ENCODE results near the gene CLMN. TPM values are rescaled to one million over a fixed set of nuclear protein-coding genes. Genes with fewer than 3 reads are reported as not detected.

CLMN gene
- total RNA-seq, 4 donors from 2014 or later, result 6.5 to 10.0 (median 7.9) TPM

DNA sequence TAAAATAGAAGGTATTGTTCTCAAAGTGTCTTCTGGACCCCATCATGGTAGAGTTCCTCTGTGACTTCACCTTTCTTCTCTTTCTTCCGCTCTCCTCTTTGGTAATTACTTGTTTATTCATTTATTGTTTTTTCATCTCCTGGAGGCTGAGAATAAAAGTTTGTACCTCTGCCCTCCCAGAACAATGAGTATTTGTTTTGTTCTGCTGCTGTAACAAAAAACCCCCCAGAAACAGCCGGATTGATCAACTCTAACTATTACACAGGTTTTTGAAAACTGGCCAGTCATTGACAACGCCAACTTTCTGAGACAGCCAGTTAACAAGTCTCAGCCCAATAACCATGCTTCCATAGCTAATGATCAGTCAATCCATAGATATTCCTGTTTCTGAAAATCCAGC is 154.2 kb downstream of the CLMN start:
- 98% methylated on average over 3 of the region's 3 CpGs for WGBS
- intact Hi-C loops (cut with DNase I), result no loop called here
- DNase-seq (ENCODE audit: extremely low spot score), result no peak
- Histone ChIP-seq H3K9me3 (peaks cover 0 to 5% (median 0%) of the 10 kb centered on the region in 4 donors), H3K36me3 (no peaks in the 10 kb centered on the region), H3K27me3 (no peaks in the 10 kb centered on the region), H3K27ac (replicated peaks in 1 of 4) (no peak overlapping the region), H3K4me3 (no peak overlapping the region), H3K4me1 (peaks cover 0 to 3% (median 0%) of the 10 kb centered on the region in 4 donors)
- TF ChIP-seq POLR2A (IDR thresholded peaks at IDR 0.05; ENCODE audit: low read depth) (no peak), EP300 (IDR thresholded peaks at IDR 0.05) (no peak), POLR2AphosphoS5 (IDR thresholded peaks at IDR 0.05) (no peak)
- TF ChIP-seq, protein P1, sequence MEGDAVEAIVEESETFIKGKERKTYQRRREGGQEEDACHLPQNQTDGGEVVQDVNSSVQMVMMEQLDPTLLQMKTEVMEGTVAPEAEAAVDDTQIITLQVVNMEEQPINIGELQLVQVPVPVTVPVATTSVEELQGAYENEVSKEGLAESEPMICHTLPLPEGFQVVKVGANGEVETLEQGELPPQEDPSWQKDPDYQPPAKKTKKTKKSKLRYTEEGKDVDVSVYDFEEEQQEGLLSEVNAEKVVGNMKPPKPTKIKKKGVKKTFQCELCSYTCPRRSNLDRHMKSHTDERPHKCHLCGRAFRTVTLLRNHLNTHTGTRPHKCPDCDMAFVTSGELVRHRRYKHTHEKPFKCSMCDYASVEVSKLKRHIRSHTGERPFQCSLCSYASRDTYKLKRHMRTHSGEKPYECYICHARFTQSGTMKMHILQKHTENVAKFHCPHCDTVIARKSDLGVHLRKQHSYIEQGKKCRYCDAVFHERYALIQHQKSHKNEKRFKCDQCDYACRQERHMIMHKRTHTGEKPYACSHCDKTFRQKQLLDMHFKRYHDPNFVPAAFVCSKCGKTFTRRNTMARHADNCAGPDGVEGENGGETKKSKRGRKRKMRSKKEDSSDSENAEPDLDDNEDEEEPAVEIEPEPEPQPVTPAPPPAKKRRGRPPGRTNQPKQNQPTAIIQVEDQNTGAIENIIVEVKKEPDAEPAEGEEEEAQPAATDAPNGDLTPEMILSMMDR (IDR thresholded peaks at IDR 0.05), result no peak

- TF ChIP-seq POLR2A (IDR thresholded peaks at IDR 0.05; ENCODE audit: low read depth) (no peak), POLR2AphosphoS5 (IDR thresholded peaks at IDR 0.05) (no peak), EP300 (IDR thresholded peaks at IDR 0.05) (no peak)
- TF ChIP-seq, protein P1 (IDR thresholded peaks at IDR 0.05), result no peak
- Histone ChIP-seq H3K4me1 (peaks cover 0 to 3% (median 0%) of the 10 kb centered on the region in 4 donors), H3K27me3 (no peaks in the 10 kb centered on the region), H3K36me3 (no peaks in the 10 kb centered on the region), H3K9me3 (peaks cover 0 to 5% (median 0%) of the 10 kb centered on the region in 4 donors), H3K4me3 (no peak overlapping the region), H3K27ac (replicated peaks in 1 of 4) (no peak overlapping the region)
- intact Hi-C loops (cut with DNase I), result no loop called here
- DNase-seq (ENCODE audit: extremely low spot score), result no peak
- WGBS, result 93% methylated on average over 1 of the region's 1 CpG
Measured at GRCh38 chr14:95164506-95164905, 155.2 kb downstream of the CLMN start.

- H3K4me1 ChIP-seq, result peaks cover 0 to 3% (median 2%) of the 10 kb centered on the region in 4 donors
- intact Hi-C loops (cut with DNase I), result no loop called here
- TF ChIP-seq POLR2AphosphoS5 (IDR thresholded peaks at IDR 0.05), result no peak
- TF ChIP-seq EP300 (IDR thresholded peaks at IDR 0.05), result no peak
- no peak for TF ChIP-seq POLR2A (IDR thresholded peaks at IDR 0.05; ENCODE audit: low read depth)
- TF ChIP-seq, protein P1 (IDR thresholded peaks at IDR 0.05), result no peak
Measured at GRCh38 chr14:95163666-95164065, 156.0 kb downstream of the CLMN start.

DNA sequence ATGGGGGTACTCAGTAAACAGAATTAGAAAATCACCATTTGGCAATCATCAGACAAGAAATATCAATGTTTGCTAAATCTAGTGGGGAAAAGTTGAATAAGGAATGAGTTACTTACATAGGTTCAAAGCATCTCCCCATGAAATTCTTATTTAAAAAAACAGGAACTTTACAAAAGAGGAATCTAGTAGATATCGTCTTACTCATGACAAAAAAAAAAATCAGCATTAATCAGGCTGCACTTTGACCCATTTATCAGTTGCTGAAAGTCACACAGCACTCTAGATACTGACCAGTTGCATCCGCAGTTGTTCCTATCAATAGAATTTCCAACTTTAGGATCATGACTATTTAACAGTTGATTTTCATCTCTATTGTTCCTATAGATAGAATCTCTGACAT is 156.6 kb downstream of the CLMN start:
- Histone ChIP-seq H3K4me1 (peaks cover 4 to 8% (median 7%) of the 10 kb centered on the region in 4 donors), H3K9me3 (peaks cover 0 to 5% (median 0%) of the 10 kb centered on the region in 4 donors), H3K36me3 (no peaks in the 10 kb centered on the region), H3K27ac (replicated peaks in 1 of 4) (no peak overlapping the region), H3K4me3 (no peak overlapping the region), H3K27me3 (no peaks in the 10 kb centered on the region)
- intact Hi-C loops (cut with DNase I), result no loop called here
- 86% methylated on average over 2 of the region's 2 CpGs for WGBS
- DNase-seq (ENCODE audit: extremely low spot score), result no peak
- TF ChIP-seq POLR2AphosphoS5 (IDR thresholded peaks at IDR 0.05) (no peak), POLR2A (IDR thresholded peaks at IDR 0.05; ENCODE audit: low read depth) (no peak), EP300 (IDR thresholded peaks at IDR 0.05) (no peak)
- TF ChIP-seq, protein P1 (IDR thresholded peaks at IDR 0.05), result no peak

More at GRCh38 chr14:95163666-95164065, 156.0 kb downstream of the CLMN start:
- WGBS, result 94% methylated on average over 3 of the region's 3 CpGs
- Histone ChIP-seq H3K4me3 (no peak overlapping the region), H3K36me3 (no peaks in the 10 kb centered on the region), H3K27ac (replicated peaks in 1 of 4) (no peak overlapping the region), H3K9me3 (peaks cover 0 to 5% (median 0%) of the 10 kb centered on the region in 4 donors), H3K27me3 (no peaks in the 10 kb centered on the region)
- no peak for DNase-seq (ENCODE audit: extremely low spot score)

DNA sequence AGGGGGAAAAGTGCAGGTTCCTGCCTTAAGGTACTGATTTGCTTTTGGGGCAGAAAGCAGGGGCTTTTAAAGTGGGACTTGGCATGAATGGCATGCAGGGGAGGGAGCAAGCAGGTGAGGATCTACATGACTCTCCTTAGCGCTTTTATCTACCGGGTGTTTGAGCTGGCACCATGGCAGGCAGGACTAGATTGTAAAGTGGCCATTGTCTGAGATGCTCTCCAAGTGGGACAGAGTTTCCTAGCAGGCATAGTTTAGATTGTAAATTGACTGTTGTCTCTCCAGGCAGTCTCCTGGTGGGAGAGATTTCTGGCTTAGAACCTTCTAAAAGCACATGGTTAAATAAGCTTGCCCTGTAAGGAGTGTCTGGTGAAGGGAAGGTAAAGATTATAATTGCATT is 157.1 kb downstream of the CLMN start:
- DNase-seq (ENCODE audit: extremely low spot score), result no peak
- Histone ChIP-seq H3K4me3 (no peak overlapping the region), H3K27me3 (no peaks in the 10 kb centered on the region), H3K27ac (replicated peaks in 1 of 4) (no peak overlapping the region), H3K4me1 (peaks cover 7 to 11% (median 9%) of the 10 kb centered on the region in 4 donors), H3K9me3 (peaks cover 0 to 5% (median 0%) of the 10 kb centered on the region in 4 donors), H3K36me3 (no peaks in the 10 kb centered on the region)
- TF ChIP-seq EP300 (IDR thresholded peaks at IDR 0.05), result no peak
- no peak for TF ChIP-seq POLR2AphosphoS5 (IDR thresholded peaks at IDR 0.05)
- TF ChIP-seq, protein P1 (IDR thresholded peaks at IDR 0.05), result no peak
- no peak for TF ChIP-seq POLR2A (IDR thresholded peaks at IDR 0.05; ENCODE audit: low read depth)
- intact Hi-C loops (cut with DNase I), result no loop called here
- 67% methylated on average over 2 of the region's 2 CpGs for WGBS

Measured in esophagus muscularis mucosa (tissue), 4 donors.